ENCODE data around the gene TRAF7.

- no peak for TF ChIP-seq CTCF (IDR thresholded peaks at IDR 0.05)
- no peak for TF ChIP-seq EP300 (IDR thresholded peaks at IDR 0.05)
Measured at GRCh38 chr16:2155977-2156848, 631 bp downstream of the TRAF7 start.
